Stimulated activated CD8-positive, alpha-beta memory T cell treated with anti-CD3 and anti-CD28 coated beads, Interleukin-7, amount 100 ng/mL, for 24 hours (primary cell): Measurements from ENCODE around the gene ATF4.
"Not testable (repeated sequence)": the region's sequence is repeated elsewhere in the genome, so short reads cannot be mapped to it uniquely, and the experiment has no call there.

ENCODE experiments used
- DNase-seq: peaks from one replicate; pipeline ENCODE4 v3.0.0-alpha.2; 2020; ENCODE audit warnings: low read depth

Gene ATF4

GRCh38 chr22:39511226-39511625, 9.1 kb upstream of the ATF4 start:
- DNase-seq, result no peak

DNA sequence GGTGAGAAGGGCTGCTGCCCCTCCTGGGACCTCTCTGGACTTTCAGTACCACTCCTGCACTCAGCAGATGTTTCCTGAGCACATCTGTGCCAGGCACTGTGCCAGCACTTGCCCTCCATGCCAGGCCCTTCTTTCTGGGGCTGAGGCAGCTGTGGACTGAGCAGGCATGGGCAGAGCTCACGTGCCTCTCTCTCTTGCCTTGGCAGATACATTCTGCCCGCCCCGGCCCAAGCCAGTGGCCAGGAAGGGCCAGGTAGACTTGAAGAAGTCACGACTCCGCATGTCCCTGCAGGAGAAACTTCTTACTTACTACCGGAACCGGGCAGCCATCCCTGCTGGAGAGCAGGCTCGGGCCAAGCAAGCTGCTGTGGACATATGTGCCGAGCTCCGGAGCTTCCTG, 8.3 kb upstream of the ATF4 start:
- no peak for DNase-seq

DNA sequence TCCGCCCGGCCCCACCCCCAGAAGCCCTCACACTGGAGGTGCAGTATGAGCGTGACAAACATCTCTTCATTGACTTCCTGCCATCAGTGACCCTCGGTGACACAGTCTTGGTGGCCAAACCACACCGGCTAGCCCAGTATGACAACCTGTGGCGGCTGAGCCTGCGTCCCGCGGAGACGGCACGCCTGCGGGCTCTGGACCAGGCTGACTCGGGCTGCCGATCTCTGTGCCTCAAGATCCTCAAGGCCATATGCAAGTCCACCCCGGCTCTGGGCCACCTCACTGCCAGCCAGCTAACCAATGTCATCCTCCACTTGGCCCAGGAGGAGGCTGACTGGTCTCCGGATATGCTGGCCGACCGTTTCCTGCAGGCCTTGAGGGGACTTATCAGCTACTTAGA, 6.6 kb upstream of the ATF4 start:
- no peak for DNase-seq

DNA sequence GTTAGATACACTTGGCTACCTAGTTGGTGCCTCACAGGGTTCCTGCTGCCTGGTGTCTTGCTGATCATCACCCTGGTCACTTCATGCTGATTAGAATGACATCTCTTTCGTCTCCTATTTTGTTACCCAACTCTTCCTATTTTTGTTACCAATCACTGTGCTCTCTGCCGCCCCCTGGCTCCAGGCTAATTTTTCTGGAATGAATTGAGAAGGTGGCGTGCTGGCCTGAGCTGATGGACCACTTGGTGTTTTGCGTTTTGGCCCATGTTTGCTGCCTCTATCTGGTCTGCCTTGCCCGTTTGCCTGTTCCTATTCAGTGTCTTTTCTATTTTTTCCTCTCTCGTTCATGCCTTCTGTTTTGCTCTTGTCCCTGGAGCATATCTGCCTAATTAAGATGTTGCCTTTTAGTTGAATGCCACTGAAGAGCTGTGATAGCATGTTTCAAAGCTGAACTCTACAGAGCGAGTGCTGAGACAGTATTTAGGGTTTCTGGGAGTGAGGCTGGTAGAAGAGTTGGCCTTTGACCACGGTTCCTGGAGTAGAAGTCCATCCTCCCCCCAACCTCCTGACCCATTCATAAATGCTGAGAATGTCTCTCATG, 5.9 kb upstream of the ATF4 start:
- no peak for DNase-seq

- DNase-seq, result no peak
These were observed 4.9 kb upstream of the ATF4 start for GRCh38 chr22:39515266-39516050.

- no peak for DNase-seq
These were observed 2.9 kb upstream of the ATF4 start for GRCh38 chr22:39517470-39517869.

DNA sequence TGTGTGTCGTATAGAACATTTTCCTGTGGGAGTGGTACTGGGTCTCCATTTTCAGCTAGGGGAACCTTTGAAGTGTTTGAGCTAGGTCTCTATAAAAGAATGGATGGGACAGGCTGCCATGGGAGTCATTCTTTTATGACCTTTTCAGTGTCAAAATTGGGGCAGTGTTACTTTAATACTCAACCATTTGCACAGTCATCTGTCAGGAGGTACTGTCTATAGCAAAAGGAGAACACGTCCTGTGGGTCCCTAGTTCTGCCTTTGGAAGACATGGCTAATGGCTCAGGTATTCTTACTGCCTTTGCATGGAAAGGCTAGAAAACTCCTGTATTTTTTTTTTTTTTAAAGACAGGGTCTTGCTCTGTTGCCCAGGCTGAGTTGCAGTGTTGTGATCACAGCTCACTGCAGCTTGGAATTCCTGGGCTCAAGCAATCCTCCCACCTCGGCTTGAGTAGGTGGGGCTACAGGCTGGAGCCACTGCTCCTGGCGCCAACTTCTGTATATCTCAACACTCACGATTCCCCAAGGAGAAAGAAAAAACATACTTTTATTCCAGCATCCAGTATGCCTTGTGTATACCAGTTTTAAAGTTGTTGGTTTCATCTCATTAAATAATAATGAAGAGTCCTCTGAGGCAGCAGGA, 2.1 kb upstream of the ATF4 start:
- no peak for DNase-seq

DNA sequence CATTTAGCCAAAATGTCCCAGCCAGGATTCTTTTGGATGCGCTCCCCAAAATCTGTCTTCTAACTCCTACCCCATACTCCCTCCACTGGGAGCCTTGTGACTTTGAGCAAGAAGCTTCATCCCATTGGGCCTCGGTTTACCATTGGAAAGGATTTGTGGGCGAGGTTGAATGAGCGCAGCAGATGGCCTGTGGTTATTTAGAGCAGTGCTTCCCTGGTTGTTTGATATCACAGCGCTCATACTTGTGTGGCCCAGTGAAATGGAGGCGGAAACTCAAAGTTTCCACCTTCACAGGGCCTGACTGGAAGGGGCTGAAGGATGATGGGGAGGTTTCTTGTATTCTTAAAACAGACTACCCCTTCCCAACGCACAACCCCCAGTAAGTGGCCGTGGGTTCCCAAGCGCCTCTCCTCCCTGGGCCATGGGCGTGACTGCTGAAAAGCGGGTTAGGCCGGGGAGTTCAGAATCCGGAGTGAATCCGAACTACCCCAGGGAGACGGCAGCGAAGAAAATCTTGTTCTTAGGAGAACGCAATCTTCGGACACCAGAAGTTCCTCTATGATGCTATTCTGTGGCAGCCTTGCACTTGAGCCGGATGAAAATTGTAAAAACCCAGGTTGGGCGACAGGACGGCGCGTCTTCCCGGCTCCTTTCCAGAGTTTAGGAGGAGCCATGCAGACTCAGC, 1.2 kb upstream of the ATF4 start:
- no peak for DNase-seq

GRCh38 chr22:39519681-39520225, 609 bp upstream of the ATF4 start:
- DNase-seq, result peak; percentile 89

GRCh38 chr22:39521106-39521885, 934 bp downstream of the ATF4 start:
- DNase-seq, result not testable (repeated sequence)

GRCh38 chr22:39522091-39522490, 1.7 kb downstream of the ATF4 start:
- not testable (repeated sequence) for DNase-seq

- no peak for DNase-seq
These were observed 2.4 kb downstream of the ATF4 start for GRCh38 chr22:39522567-39523300.

- DNase-seq, result no peak
These were observed 3.9 kb downstream of the ATF4 start for GRCh38 chr22:39524089-39524752.

- no peak for DNase-seq
These were observed 4.6 kb downstream of the ATF4 start for GRCh38 chr22:39524753-39525657.

DNA sequence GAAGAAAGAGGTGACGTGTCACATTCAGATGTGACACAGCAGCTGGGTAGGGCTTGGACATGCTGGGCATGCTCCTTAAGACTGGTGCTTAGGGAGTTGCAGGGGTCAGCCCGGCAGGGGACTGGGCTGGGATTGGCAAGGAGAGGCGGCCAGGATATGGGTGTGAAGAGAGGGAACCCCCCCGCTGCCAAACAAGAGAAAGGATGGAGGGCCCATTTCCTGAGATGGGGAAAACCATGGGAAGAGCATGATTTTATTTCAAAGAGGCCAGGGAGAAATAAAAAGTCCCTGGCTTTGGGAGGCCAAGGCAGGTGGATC, 5.3 kb downstream of the ATF4 start:
- no peak for DNase-seq

DNA sequence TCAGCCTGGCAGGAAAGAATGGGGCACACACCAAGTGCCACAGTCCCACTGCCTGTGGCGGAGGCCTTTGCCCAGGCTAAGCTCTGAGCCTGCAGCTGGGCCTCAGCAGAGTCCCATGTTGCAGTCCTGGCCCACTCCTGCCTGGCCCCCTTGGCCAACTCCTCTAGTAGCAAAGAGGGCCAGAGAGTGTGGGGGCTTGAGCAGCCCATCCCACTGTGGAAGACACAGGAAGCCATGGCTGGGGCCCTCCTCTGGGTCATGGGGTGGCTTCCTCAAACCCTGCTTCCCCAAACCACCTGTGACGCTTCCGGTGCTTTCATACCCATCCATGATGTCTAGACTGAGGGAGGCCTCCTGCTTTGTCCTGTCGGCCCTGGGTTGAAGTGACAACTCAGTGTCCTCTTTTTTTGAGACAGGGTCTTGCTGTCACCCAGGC, 6.4 kb downstream of the ATF4 start:
- DNase-seq, result no peak

- DNase-seq, result no peak
These were observed 7.2 kb downstream of the ATF4 start for GRCh38 chr22:39527481-39527961.

DNA sequence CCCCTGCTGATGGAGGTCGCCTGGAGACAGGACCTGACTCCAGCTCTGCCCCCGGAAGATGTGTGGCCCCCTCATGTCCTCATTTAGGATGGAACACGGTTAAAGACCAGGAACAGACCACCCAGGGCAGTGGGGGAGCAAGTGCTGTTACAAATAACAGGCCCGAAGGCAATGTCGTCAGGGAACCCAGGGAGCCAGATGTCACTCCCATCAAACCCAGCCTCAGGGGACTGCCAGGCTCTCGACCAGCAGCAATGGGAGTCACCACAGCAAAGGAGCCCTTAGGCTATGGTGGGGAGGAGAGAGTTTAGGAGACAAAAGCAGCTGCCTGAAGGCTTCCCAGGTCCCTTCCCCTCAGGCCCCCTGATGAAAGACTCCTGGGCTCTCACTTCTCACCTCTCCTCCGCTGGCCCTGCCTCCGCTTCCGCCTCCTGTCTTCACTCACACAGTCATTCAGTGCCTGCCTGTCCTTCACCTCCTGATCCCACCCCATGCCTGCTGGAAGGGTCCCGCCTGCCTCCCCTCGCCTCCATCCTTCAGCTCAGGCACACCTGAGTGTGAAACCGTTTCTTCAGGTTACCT, 7.8 kb downstream of the ATF4 start:
- no peak for DNase-seq
